DMS 273 treated with DMSO at 0.1 percent for 48 hours (cell line): ENCODE results near the gene CYP2U1.

Experiments used
- DNase-seq: peaks from one replicate; lab custom pipeline; 2025; lab: John Stamatoyannopoulos, UW

CYP2U1 gene

GRCh38 chr4:107987916-107988762 lies 56.8 kb downstream of the CYP2U1 start:
- DNase-seq: no peak

DNA sequence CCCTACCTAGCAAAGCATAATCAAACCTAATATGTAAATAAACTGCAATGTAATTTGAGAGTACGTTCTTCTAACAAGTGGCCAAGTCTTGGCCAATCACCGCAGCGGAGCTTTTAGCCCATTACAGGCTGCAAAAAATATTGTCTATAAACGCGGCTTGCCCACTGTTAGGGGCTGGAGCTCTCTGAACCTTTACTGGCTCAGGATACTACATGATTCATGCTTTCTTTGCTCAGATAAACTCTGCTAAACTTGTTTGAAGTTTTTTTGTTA lies 57.4 kb downstream of the CYP2U1 start:
- DNase-seq: no peak

DNA sequence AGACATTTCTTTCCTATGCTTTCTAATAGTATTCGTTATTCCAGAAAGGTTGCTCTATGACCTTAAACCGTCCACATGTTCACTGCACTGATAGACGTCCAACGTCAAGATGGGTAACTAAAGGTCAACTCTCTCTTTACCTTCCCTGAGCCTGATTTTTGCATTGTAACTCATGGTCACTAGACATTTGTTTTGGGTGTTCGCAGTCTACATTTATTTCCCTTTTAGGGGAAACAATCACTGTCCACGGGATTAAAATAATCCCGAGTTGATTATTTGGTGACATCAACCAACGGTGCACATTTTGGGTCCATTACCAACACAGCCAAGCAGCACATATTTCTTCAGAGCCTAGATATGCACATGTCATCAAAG lies 57.8 kb downstream of the CYP2U1 start:
- DNase-seq: no peak

- DNase-seq: peak; percentile 68
Measured at GRCh38 chr4:107989537-107990386, 58.4 kb downstream of the CYP2U1 start, which contains the start of gene HADH. HADH (plus strand) TSS chr4:107989889; CDS start chr4:107989933, 44 bp downstream.

DNA sequence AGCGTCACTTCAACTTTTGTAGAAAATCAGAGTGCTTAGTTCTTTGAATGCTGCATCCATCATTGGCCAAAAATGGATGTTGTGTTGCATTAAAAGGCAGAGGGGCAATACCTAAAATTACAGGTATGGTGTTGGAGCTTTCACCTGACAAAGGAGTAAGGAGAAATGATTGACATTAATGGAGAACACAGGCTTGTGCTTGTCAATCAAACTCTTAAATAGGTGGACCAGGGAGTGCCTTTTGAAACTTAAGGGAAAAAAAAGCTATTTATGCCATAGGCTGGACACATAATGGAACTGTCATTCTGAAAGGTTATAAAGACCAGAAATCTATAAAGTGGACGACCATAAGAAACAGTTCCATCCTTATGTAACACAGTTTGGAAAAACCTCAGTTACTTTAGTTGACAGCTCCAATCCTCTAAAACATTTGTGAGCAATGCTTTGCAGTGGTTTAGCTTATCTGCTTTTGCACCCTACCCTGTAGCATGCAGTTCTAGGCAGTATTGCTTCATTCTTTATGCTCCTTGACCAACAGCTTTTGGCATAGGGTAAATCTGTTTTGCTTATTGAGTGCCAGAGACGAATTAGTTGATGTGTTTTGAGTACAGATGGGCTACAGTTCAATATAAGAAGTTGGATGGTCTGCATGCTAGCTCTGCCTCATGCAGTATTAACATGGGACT lies 60.7 kb downstream of the CYP2U1 start:
- DNase-seq: no peak

GRCh38 chr4:107993969-107994368 lies 62.6 kb downstream of the CYP2U1 start:
- no peak for DNase-seq

- DNase-seq: no peak
Measured at GRCh38 chr4:107994894-107995293, 63.5 kb downstream of the CYP2U1 start.

DNA sequence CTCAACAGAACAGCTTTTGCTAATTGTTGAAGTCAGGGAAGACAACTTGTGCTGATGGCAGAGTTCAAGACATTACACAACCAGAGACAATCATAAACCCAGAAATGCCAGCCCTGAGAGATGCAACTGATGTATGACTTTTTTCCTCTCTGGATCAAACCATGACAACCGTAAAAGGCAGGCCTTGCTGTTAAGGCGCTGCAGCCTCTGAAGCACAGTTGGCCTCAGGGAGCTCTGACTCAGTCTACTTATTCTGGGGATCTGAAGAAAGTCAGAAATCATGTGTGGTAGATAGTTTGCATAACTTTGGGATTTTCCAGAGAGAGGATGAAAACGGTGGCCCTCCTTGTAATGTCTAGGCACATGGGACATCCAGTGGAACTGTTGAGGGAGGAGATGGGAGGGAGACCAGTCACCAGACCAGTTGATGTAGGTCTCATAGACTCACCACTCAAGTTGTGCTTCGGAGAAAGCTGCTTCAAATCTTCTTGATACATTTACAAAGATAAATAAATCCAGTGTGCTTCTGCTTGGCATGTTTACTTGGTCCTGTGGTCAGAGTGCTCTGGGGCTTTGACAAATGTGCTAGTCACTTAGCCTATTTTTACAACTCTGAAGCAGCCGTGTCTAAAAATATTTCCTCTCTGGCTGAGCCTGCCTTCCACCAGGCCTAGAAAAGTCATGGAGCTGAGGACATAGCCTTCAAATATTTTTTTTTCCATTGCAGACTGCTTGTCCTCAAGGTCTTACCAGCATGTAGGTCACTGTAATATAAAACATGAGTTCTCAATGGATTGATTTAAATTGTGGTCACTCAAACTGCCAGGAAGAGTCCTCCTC lies 65.8 kb downstream of the CYP2U1 start:
- DNase-seq: no peak

- DNase-seq: no peak
Measured at GRCh38 chr4:107997794-107998193, 66.4 kb downstream of the CYP2U1 start.

DNA sequence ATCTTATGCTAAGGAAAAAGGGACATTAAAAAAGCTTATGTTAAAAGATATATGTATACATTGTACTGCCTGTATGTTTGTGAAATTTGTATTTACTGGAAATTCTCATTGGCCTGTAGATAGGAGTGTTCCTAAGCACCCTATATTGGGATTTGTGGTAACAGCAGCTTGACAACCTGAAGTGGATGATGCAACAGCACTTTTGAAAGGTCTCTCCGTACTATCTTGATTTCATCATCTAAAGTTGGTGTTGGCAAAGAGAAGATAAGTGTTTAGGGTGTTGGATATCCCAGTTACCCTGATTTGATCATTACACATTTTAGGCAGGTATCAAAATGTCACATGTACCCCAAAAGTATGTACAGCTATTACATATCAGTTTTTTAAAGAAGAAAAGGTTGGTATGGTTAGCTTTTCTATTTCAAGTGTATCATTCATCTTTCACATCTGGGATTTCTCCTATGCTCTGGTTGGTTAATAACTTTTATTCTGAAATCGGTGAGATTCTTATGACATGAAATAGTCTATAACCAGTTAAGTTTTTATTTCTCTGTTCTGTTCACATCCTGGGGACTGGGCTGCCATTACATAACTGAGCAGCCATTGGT lies 68.7 kb downstream of the CYP2U1 start:
- DNase-seq: no peak

GRCh38 chr4:108001540-108002135 lies 70.3 kb downstream of the CYP2U1 start:
- no peak for DNase-seq
